HG03135 (cell line): Measurements from ENCODE around the gene ZBTB32.

Experiments used
- ATAC-seq: cut with Tn5 transposase; IDR thresholded peaks from one replicate; pipeline ENCODE4 v1.9.1; 2021; ENCODE audit warnings: mild to moderate bottlenecking, moderate library complexity; ENCODE audit not compliant: unreplicated experiment

Gene ZBTB32

DNA sequence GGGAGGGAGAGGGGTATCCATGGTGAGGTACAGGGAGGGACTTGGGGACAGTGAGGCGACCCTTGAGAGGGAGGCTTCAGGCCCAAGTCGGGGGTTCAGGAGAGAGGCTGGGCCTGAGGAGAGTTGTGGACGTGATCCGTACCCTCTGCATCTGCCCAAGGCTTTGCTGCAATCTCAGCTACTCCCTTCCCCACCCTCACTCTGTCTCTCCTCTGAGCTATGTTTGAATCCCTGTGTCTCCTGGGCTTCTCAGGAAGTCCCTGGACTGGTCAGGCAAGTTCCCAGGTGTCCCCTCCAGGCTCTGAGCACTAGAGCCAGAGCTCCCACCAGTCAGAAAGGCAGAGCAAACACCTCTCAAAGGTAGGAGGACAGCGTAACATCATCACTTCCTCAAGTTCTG, 45.8 kb downstream of the ZBTB32 start:
- ATAC-seq, result no peak

DNA sequence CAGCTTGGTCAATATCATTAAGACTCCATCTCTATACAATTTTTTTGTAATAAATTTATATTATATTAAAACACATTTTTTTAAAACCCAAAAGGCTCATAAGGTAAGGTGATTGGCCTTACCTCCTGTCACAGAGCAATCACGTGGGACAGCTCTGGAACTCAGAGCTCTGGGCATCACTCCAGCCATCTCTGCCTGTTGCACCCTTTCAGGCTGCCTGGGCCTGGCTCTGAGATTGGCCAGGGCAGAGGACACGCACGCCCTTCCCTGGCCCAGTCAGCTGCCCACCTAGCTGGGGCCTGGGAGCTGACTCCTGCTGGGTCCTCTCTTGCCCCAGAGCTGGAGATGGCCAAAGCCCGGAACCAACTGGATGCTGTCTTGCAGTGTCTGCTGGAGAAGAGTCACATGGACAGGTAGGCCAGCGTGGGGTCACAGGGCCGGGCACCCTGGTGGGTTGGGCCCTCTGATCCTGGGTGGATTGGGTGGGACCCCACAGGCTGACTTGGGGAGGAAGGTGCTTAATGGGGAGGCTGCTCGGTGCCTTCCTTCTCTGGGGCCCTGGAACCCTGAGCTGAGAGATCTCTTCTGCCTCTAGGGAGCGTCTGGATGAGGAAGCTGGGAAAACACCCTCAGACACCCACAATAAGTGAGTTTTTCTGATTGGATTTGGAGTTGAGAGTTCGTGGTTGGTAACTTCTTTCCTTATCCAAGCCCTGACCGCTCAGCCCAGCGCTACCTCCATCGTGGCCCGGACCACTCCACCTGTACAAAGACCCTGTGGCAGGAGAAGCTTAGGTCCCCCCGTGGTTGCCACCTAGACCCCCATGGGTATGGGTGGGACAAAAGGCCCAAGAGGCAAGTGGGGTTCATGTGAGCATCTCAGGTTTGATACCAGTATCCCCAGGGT, 47.7 kb downstream of the ZBTB32 start:
- ATAC-seq, result no peak

DNA sequence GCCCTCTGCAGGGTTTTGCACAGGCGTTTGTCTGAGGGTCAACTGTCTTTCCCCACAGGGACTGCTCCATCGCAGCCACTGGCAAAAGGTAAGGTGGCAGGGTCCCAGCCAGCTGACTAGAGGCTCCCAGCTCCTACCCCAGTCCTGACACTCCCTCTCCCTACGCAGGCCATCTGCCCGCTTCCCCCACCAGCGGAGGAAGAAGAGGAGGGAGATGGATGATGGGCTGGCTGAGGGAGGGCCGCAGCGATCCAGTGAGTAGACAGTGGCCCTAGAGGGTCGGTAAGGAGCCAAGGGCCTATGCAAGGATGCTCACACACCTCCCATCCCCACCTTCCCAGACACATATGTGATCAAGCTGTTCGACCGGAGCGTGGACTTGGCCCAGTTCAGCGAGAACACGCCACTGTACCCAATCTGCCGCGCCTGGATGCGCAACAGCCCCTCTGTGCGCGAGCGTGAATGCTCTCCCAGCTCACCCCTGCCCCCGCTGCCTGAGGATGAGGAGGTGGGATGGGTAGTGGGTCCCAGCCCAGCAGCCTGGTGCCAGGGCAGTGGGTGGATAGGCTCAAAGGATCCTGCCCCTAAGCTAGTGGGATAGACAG, 48.5 kb downstream of the ZBTB32 start:
- no peak for ATAC-seq

DNA sequence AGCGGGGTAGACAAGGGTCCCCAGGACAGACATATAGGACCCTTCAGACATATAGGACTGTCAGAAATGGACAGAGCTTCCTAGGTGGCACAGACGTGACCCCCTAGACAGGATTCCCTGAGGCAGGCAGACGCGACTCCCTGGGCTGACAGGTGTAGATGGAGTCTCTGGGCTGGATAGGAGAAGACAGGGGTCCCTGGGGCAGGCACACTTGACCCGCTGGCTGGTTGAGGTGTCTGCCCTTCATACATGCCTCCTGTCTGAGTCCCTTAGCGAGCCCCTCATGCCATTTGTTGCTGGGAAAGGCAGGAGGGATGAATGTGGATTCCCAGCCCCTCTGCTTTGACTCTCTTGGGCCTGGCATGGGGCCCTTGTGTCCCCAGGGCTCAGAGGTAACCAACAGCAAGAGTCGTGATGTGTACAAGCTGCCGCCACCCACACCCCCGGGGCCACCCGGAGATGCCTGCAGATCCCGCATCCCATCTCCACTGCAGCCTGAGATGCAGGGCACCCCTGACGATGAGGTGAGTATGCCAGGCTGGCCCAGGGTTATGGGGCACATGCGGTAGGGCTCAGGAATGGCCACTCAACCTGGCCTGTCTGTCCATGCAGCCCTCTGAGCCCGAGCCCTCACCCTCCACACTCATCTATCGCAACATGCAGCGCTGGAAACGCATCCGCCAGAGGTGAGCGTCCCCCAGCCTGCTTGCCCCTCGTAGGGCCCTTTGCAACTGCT, 49.4 kb downstream of the ZBTB32 start:
- ATAC-seq, result no peak

DNA sequence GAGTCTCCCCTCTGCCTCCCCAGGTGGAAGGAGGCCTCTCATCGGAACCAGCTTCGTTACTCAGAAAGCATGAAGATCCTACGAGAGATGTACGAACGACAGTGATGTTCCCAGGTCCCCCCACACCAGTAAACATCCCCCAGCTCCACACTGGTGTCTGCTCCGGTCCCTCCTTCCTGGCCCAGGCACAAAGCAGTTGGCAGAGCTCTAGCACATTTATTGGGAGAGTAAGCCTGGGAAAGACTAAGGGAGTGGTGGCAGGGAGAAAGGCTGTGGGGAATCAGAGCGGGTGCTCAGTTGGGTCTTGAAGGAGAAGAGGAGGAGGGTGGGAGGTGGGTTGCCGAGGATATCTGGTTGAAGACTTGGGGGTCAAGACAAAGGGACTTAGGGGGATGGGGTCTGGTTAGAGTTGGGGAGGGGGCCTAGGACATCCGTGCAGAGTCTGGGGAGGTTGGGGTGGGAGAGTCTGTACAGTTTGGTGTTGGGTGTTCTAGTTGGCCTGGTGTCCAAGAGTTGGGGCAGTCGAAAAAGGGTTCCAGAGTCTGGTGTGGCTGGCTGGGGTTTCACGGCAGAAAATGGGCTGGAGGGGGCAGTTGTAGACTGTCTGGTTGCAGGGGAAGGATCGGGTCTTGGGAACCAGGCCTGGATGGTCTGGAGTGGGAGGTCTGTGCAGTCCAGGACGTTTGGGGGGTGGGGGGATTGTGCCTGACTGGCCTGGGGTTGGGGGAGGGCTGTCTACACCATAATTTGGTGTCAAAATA, 50.2 kb downstream of the ZBTB32 start:
- no peak for ATAC-seq

DNA sequence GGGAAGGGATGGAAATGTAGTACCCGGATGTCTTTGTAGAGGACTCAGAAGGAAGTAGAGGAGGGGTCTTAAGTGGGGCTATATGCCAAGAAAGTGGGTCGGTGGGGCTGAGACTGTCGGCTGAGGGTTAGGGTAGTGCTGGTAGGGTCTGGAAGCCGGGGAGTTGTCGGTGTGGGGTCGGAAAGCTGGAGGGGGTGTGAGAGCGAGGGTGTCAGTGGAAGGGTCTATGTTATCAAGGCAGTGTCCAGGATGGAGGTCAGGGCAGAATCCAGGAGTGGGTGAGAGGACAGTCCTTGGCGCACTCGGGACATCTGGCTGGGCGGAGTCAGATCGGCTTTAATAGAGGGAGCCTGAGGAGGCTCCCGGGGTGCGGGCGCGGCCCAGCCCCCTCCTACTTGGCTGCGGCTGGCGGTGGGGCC, 50.8 kb downstream of the ZBTB32 start:
- ATAC-seq, result no peak

DNA sequence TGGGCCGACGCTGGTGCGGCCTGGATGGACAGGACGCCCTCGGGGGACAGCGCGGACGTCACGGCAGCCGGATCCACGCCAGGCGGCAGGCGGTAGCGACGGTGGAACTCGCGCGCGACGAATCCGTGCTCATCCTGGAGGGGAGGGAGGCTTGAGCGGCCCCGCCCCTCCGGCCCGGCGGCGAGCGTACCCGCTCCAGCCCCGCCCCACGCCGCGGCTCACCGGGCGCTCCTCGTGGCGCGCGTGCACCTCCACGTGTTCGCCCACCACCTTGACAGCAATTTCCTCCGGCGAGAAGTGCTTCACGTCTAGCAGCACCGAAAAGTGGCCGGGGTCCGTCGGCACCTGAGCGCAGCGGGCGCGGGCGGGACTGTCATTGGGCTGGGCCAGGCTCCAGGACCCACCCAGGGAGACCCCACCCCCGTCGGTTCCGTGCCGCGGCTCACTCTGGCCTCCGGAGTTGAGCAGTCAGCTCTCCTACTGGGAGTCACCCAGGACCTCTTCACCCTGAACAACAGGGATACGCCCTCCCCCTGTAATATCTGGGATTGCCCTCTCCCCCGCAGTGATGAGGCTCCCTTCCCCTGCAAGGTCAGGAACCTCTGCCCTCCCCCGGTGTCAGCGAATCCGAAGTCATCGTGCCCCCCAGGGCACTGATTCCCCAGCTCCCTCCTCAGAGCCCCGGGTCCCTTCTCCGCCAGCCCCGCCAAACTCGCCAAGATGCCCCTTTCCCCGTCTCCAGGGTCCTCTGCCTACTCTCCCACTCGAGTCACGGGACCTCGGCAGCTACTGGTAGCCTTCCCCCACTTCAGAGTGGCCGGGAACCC, 51.4 kb downstream of the ZBTB32 start:
- no peak for ATAC-seq

DNA sequence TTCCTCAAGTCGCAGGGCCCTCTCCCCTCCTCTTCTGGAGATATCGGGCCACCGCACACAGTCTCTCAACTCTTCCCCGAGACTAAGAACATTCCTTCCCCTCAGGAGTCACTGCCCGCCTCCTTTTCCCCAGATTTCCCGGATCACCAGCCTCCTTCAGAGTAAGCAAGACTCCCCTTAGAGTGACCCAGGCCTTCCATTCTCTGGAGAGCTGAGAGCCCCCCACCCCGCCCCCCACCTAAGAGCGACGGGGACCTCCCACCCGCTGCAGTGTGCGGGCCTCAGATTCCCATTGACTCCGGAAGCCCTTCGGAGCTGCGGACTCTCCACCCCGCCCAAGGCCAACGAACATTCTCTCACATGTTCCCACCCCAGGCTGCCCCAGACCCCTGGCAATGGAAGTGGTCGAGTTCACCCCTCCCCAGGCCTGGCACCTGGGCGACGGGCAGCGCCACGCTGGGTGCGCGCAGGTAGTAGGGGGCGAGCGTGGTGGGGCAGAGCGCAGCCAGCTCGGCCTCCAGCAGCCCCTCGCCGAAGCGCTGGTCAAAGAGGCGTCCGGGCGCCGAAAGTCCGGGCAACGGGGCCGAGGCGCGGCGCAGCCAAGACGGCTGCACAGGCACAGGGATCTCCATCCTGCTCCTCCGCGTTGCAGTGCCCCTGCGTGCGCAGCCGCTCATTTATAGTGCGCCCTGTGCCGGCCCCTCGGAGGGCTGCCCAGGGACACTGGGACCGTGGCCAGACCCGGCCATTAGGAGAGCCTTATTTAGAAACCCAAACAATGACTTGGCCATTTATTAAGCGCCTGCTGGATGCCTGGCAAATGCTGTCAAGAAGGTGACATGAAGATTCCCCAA, 52.2 kb downstream of the ZBTB32 start, which contains the start of gene HSPB6:
HSPB6 (minus strand) TSS at position 653 of the 854 bp plus-strand sequence; CDS start at position 632, 21 bp downstream.
- ATAC-seq, result no peak

DNA sequence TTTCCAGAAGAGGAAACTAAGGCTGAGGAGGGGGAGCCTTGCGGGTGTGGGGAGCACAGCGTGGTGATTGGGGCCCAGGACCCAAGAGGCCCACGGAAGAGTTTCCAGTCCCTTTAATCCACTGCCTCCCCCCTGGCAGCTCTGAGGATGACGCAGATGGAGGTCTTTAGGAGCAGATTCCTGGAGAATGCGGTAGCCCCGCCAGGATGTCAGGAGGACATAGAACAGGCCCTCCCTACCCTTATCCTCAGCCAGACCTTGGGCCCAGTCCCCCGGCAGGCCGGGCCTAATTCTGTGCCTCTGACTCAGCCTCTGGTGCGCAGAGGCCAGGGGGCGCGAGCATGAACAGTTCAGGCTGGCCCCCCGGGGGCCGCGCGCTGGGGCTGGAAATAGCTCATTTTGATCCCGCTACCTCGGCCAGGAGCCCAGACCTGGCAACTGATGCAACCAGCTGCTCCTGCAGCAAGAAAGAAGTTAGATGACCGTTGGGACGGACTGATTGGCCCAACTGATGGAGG, 52.9 kb downstream of the ZBTB32 start:
- ATAC-seq, result no peak

DNA sequence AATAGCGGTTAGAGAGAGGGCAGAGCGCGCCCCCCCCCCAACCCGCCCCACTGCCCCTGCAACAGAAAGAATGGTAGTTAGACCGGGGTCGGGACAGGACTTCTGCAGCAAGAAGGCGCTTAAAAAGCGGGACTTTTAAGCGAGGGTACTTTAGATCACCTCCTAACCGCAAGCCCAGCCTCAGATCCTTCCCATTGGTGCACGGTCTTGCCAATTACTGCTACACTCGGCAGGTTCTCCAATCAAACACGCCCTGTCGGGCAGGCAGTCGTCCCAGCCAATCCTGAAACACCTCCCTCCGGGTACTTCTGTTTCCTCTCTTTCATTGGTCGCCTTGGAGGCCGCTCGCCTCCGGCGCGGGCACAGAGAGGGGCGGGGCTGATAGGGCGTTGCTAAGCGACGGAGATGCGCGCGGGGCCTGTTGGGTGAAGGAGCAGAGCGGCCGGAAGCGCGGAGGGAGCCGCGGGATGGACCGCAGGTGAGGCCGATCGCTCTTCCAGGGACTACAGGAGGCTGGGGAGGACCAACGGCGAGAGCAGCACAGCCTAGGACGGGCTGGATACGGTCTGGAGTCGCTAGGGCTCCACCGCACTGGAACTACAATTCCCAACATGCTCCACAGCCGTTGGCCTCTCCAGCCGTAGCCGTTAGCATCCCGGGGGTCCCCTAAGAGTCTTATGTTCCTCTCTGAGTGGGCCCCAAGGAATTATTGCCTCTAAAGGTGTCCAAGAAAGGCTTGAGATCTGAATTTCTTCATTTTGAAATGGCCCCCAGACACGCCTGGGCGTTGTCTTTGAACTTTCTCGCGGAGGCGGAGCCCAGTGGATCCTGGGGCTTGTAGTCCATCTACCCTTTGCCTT, 53.6 kb downstream of the ZBTB32 start, which contains the start of gene PROSER3:
PROSER3 (plus strand) TSS at position 428 of the 860 bp plus-strand sequence; CDS start at position 468, 40 bp downstream.
- peak; percentile 94 for ATAC-seq

DNA sequence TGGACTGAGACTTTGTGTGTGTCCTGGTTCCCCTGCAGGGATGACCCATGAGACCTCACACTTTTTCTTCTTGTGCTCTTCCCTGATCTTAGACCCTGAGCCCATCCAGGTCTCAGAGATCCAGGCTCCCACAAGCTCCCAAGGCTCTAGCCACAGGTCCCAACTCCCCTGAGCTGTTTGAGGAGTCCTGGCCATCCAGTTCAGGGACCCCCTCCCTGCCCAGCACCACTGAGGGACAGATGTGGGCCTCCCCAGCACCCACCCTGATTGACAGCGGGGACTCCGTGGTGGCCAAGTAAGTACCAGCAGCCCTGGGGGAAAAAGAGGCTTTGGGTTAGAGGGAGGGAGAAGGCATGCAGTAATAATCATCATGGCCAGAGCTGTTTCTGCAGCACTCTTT, 55.3 kb downstream of the ZBTB32 start:
- no peak for ATAC-seq

DNA sequence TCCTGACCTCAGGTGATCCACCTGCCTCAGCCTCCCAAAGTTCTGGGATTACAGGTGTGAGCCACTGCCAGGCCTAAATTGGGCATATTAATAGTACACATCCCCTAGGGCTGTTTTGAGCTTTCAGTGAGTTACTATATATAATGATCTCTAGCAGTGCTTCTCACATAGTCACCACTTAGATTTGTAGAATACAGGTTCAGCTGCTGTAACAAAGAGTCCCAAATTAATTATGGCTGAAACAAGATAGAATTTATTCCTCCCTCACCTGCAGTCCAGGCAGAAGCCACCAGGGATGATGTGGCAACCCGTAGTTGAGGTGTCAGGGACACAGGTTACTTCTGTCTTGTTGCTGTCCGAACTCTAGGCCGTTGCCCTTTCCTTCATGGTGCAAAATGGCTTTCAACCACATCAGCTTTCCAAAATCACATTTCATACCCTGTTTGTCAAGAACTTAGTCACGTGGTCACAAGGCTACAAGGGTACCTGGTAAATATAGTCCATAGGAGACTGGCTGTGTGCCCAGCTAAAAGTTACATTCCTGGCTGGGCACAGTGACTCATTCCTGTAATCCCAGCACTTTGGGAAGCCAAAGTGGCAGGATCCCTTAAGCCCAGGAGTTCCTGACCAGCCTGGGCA, 56.5 kb downstream of the ZBTB32 start:
- no peak for ATAC-seq

DNA sequence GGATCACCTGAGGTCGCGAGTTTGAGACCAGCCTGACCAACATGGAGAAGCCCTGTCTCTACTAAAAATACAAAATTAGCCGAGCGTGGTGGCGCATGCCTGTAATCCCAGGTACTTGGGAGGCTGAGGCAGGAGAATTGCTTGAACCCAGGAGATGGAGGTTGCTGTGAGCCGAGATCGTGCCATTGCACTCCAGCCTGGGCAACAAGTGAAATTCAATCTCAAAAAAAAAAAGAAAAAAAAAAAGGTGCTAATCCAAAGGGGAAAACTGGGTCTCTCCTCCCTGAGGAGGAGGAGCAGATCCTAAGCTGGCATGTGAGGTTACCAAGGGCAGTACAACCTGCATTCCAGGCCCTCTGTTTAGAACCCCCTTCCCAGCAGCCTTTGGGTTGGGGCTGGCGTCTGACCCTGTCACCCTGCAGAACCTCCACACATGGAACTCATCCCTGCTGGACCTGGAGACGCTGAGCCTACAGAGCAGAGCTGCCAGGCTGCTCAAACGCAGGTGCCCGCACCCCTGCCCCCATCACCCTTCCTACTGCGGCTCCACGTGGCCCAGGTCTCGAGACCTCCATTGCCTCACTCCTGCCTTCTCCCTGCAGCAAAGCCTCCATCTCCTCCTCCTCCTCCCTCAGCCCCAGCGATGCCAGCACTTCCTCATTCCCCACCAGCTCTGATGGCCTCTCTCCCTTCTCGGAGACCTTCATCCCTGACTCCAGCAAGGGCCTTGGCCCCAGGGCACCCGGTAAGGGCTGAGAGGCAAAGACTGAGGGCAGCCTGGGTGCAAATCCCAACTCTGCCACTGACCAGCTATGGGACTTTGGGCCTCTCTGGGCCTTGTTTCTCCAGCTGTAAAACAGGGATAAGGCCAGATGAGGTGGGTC, 60.3 kb downstream of the ZBTB32 start:
- no peak for ATAC-seq
